K562 (cell line): Measurements from ENCODE around the gene ATXN2L.

ENCODE experiments used
- ATF6 ChIP-seq: sonication (generic); formaldehyde crosslinking; IDR thresholded peaks from 2 replicates; pipeline ENCODE4 v1.4.0; 2020; ENCODE audit warnings: mild to moderate bottlenecking, missing genetic modification reagents
- CREB1 ChIP-seq, 2 experiments: sonication (generic) in 1 of 2; formaldehyde crosslinking in 1 of 2; IDR thresholded peaks; 2 replicates each; pipeline versions ENCODE4 v1.6.1 to v1.8.0; 2012 to 2022; ENCODE audit warnings: inconsistent platforms in 1 of 2, mild to moderate bottlenecking in 1 of 2, missing genetic modification reagents in 1 of 2, moderate library complexity in 1 of 2
- CTCF ChIP-seq, 3 experiments: IDR thresholded peaks in 2 of 3; conservative IDR thresholded peaks in 1 of 3; 2 replicates each; pipeline ENCODE4 v1.5.1; 2011 to 2012; ENCODE audit warnings: low read length in 3 of 3, mild to moderate bottlenecking in 3 of 3, control low read depth in 2 of 3, improper control_type of control experiment in 1 of 3, inconsistent platforms in 1 of 3, low read depth in 1 of 3, mixed read lengths in 1 of 3, moderate library complexity in 1 of 3; ENCODE audit not compliant: insufficient read depth in 2 of 3
- FOXM1 ChIP-seq, 2 experiments: fragments of 450-650 bp in 1 of 2; sonication (generic) in 1 of 2; formaldehyde crosslinking in 1 of 2; IDR thresholded peaks; 2 replicates each; pipeline versions ENCODE4 v1.6.1 to v1.9.0; 2017 to 2022; ENCODE audit warnings: low read depth in 2 of 2, mild to moderate bottlenecking in 2 of 2, missing genetic modification reagents in 1 of 2, moderate library complexity in 1 of 2
- MLX ChIP-seq, 2 experiments: fragments of 450-650 bp in 1 of 2; sonication (generic) in 1 of 2; formaldehyde crosslinking; conservative IDR thresholded peaks; 2 replicates each; pipeline versions ENCODE4 v1.4.0 to v1.8.1; 2020 to 2022; ENCODE audit warnings: mild to moderate bottlenecking in 1 of 2, missing genetic modification reagents in 1 of 2
- MXI1 ChIP-seq: IDR thresholded peaks from 2 replicates; pipeline ENCODE4 v1.6.1; 2011; ENCODE audit warnings: low read depth, mild to moderate bottlenecking, improper control_type of control experiment, low read length
- NFYB ChIP-seq: IDR thresholded peaks from 2 replicates; pipeline ENCODE4 v1.6.1; 2011; ENCODE audit warnings: mild to moderate bottlenecking, moderate library complexity; ENCODE audit not compliant: insufficient read length; ENCODE audit errors: extremely low read depth
- TBP ChIP-seq: optimal IDR thresholded peaks from 2 replicates; pipeline ENCODE3; 2011; ENCODE audit warnings: low read depth, low read length, improper control_type of control experiment
- YY1 ChIP-seq, 3 experiments: IDR thresholded peaks; 2 replicates each; pipeline ENCODE4 v1.6.1; 2011; ENCODE audit warnings: low read length in 2 of 3, mild to moderate bottlenecking in 2 of 3, moderate library complexity in 2 of 3, borderline replicate concordance in 1 of 3, control low read depth in 1 of 3, low read depth in 1 of 3; ENCODE audit not compliant: insufficient read depth in 3 of 3, insufficient replicate concordance in 2 of 3, control insufficient read depth in 1 of 3, insufficient read length in 1 of 3; ENCODE audit errors: extremely low read depth in 1 of 3

GRCh38 chr16:28877655-28878000, 54.8 kb downstream of the ATXN2L start:
- TF ChIP-seq CTCF (IDR thresholded peaks at IDR 0.05 in 2 of 3, conservative IDR thresholded peaks at IDR 0.05 in 1 of 3; ENCODE audit: insufficient read depth in 2 of 3, low read depth in 1 of 3, low read length in 3 of 3): no peak
- TF ChIP-seq CREB1 (IDR thresholded peaks at IDR 0.05): no peak
- no peak for TF ChIP-seq CREB1 (CRISPR knock-in tag; IDR thresholded peaks at IDR 0.05)
- no peak for TF ChIP-seq FOXM1 (IDR thresholded peaks at IDR 0.05; ENCODE audit: low read depth)
- TF ChIP-seq FOXM1 (CRISPR knock-in tag; IDR thresholded peaks at IDR 0.05; ENCODE audit: low read depth): no peak
- no peak for TF ChIP-seq MLX (CRISPR knock-in tag; conservative IDR thresholded peaks at IDR 0.05)
- no peak for TF ChIP-seq ATF6
- no peak for TF ChIP-seq YY1 (IDR thresholded peaks at IDR 0.05; ENCODE audit: borderline replicate concordance in 1 of 3, control insufficient read depth in 1 of 3, extremely low read depth in 1 of 3, insufficient read depth in 3 of 3, insufficient read length in 1 of 3, insufficient replicate concordance in 2 of 3, low read depth in 1 of 3, low read length in 2 of 3)
- TF ChIP-seq TBP: no peak
- no peak for TF ChIP-seq NFYB
- no peak for TF ChIP-seq MXI1
